HT1080 (cell line): ENCODE results near the gene PDGFA. TPM values are rescaled to one million over a fixed set of nuclear protein-coding genes. Genes with fewer than 3 reads are reported as not detected.

Source experiments
- DNase-seq: peaks from one replicate; pipeline ENCODE4 v3.0.0-alpha.2; 2015; ENCODE audit warnings: low read depth
- total RNA-seq: library from RNA; depleted of rRNA; stranded (reverse); fragments of >200 nt; shearing (Covaris generic); gene quantifications from 2 replicates; pipeline ENCODE4 v1.2.3, GENCODE V29; 2014; rRNA removed

The PDGFA gene
- total RNA-seq, 1 experiment from 2014 or later = 23.1 TPM

- no peak for DNase-seq
Observed at GRCh38 chr7:449324-450019, 70.2 kb downstream of the PDGFA start.

- no peak for DNase-seq
Observed at GRCh38 chr7:447523-447922, 72.1 kb downstream of the PDGFA start.

Other genes with a start within 250 kb of the PDGFA start
- not detected in 2 replicates for gene FOXL3, start 229.7 kb downstream of the PDGFA start, total RNA-seq
- gene DNAAF5, start 206.9 kb upstream of the PDGFA start, total RNA-seq = 70.9 and 82.8 TPM in 2 replicates
- gene PRKAR1B, start 207.4 kb upstream of the PDGFA start, total RNA-seq = 18.6 and 27.2 TPM in 2 replicates